CD14-positive monocyte (primary cell): ENCODE measurements around the gene GRIN1. TPM values are rescaled to one million over a fixed set of nuclear protein-coding genes. Genes with fewer than 3 reads are reported as not detected.
A peak's percentile ranks its signal among the peaks of the same experiment; 100 is the strongest.

ENCODE experiments used
- DNase-seq, 3 donors: peaks; one replicate each; pipeline ENCODE4 v3.0.0-alpha.2; 2011 to 2022
- H2AFZ ChIP-seq: 2 replicates; pipeline ENCODE4 v1.6.0; 2012; ENCODE audit warnings: mild to moderate bottlenecking, low read depth, low read length, inconsistent platforms; ENCODE audit not compliant: insufficient read depth, poor library complexity, severe bottlenecking
- H3K27ac ChIP-seq, 2 donors: 1 replicate in 1 of 2; 2 replicates in 1 of 2; pipeline ENCODE4 v1.5.1; 2012 to 2013; ENCODE audit warnings: low read length in 2 of 2, control low read depth in 1 of 2, inconsistent platforms in 1 of 2, low read depth in 1 of 2, mild to moderate bottlenecking in 1 of 2
- H3K27me3 ChIP-seq, 2 donors: one replicate each; pipeline versions ENCODE4 v1.6.0 to v1.6.1; 2011 to 2013; ENCODE audit warnings: low read length in 2 of 2; ENCODE audit not compliant: control insufficient read depth in 2 of 2, insufficient read depth in 2 of 2
- H3K36me3 ChIP-seq, 2 donors: replicated peaks in 1 of 2; 1 replicate in 1 of 2; 2 replicates in 1 of 2; pipeline versions ENCODE4 v1.5.1 to v1.6.1; 2012 to 2013; ENCODE audit warnings: low read length in 2 of 2, control low read depth in 1 of 2, inconsistent platforms in 1 of 2, mild to moderate bottlenecking in 1 of 2; ENCODE audit not compliant: insufficient read depth in 2 of 2, control insufficient read depth in 1 of 2
- H3K4me1 ChIP-seq, 2 donors: 1 replicate in 1 of 2; 2 replicates in 1 of 2; pipeline versions ENCODE4 v1.5.1 to v1.6.1; 2012 to 2013; ENCODE audit warnings: low read length in 2 of 2, control low read depth in 1 of 2, inconsistent platforms in 1 of 2, mild to moderate bottlenecking in 1 of 2, moderate library complexity in 1 of 2; ENCODE audit not compliant: insufficient read depth in 2 of 2, control insufficient read depth in 1 of 2
- H3K4me2 ChIP-seq: replicated peaks from 2 replicates; pipeline ENCODE3; 2012; ENCODE audit warnings: low read length, moderate library complexity, mild to moderate bottlenecking; ENCODE audit not compliant: poor library complexity, severe bottlenecking; ENCODE audit errors: extremely low read depth
- H3K4me3 ChIP-seq, 3 experiments: fragments of 200-600 bp in 1 of 3; sonication (generic) in 1 of 3; replicated peaks in 1 of 3; 1 replicate in 2 of 3; 2 replicates in 1 of 3; pipeline ENCODE4 v1.5.1; 2011 to 2013; ENCODE audit warnings: low read length in 3 of 3, mild to moderate bottlenecking in 3 of 3, control low read depth in 2 of 3, low read depth in 2 of 3, inconsistent platforms in 1 of 3, moderate library complexity in 1 of 3
- H3K79me2 ChIP-seq: 2 replicates; pipeline ENCODE4 v1.6.0; 2012; ENCODE audit warnings: mild to moderate bottlenecking, control low read depth, inconsistent platforms, low read length, moderate library complexity; ENCODE audit not compliant: insufficient read depth
- H3K9ac ChIP-seq: 2 replicates; pipeline ENCODE4 v1.6.0; 2017; ENCODE audit warnings: low read length, mild to moderate bottlenecking; ENCODE audit not compliant: insufficient read depth, poor library complexity, severe bottlenecking
- H3K9me3 ChIP-seq, 2 donors: replicated peaks in 1 of 2; 1 replicate in 1 of 2; 2 replicates in 1 of 2; pipeline versions ENCODE4 v1.5.1 to v1.6.1; 2012 to 2013; ENCODE audit warnings: low read length in 2 of 2, control low read depth in 1 of 2; ENCODE audit not compliant: control insufficient read depth in 1 of 2, insufficient read depth in 1 of 2
- H4K20me1 ChIP-seq: 2 replicates; pipeline ENCODE4 v1.6.0; 2012; ENCODE audit warnings: mild to moderate bottlenecking, low read length, control low read depth, moderate library complexity; ENCODE audit not compliant: insufficient read depth
- H3K27ac Mint-ChIP-seq, 7 donors: one replicate each; pipeline ENCODE4 v1.8.0; 2020; ENCODE audit warnings: mild to moderate bottlenecking in 7 of 7, mixed read lengths in 7 of 7, moderate library complexity in 6 of 7, inconsistent platforms in 2 of 7
- H3K27me3 Mint-ChIP-seq, 3 donors: one replicate each; pipeline ENCODE4 v1.8.0; 2021 to 2022; ENCODE audit warnings: low read depth in 3 of 3, mild to moderate bottlenecking in 3 of 3, mixed read lengths in 3 of 3, moderate library complexity in 3 of 3, inconsistent platforms in 1 of 3
- H3K36me3 Mint-ChIP-seq, 2 donors: one replicate each; pipeline ENCODE4 v1.8.0; 2020; ENCODE audit warnings: mixed read lengths in 2 of 2, inconsistent platforms in 1 of 2, mild to moderate bottlenecking in 1 of 2
- H3K4me1 Mint-ChIP-seq: one replicate; pipeline ENCODE4 v1.8.0; 2020; ENCODE audit warnings: mild to moderate bottlenecking, mixed read lengths
- H3K4me3 Mint-ChIP-seq, 2 donors: one replicate each; pipeline ENCODE4 v1.8.0; 2020; ENCODE audit warnings: mild to moderate bottlenecking in 2 of 2, mixed read lengths in 2 of 2, moderate library complexity in 1 of 2
- H3K9me3 Mint-ChIP-seq, 7 donors: one replicate each; pipeline ENCODE4 v1.8.0; 2020 to 2022; ENCODE audit warnings: mixed read lengths in 7 of 7, mild to moderate bottlenecking in 6 of 7, moderate library complexity in 6 of 7, inconsistent platforms in 2 of 7
- WGBS: methylation state at CpG from one replicate; pipeline ENCODE4 v1.1.5; 2013; ENCODE audit warnings: missing lambda C conversion rate; ENCODE audit not compliant: insufficient coverage; 5-methylcytosine and 5-hydroxymethylcytosine counted together
- intact Hi-C, 2 donors: fragments of 100-400 bp; cut with micrococcal nuclease; formaldehyde crosslinking; loops; one replicate each; pipeline versions ENCODE4 v1.15.0 to v1.15.1; 2023
- polyA minus RNA-seq: library from RNA; depleted of rRNA, polyadenylated mRNA; stranded (reverse); fragments of >200 nt; gene quantifications from 2 replicates; pipeline ENCODE4 v1.2.3, GENCODE V29; 2012
- polyA plus RNA-seq, 3 donors: library from polyadenylated mRNA; depleted of rRNA in 1 of 3; unstranded in 2 of 3; stranded (reverse) in 1 of 3; fragments of 300-500 nt in 2 of 3; fragments of >200 nt in 1 of 3; fragmentation: Illumina TruSeq in 2 of 3; gene quantifications; 1 replicate in 2 of 3; 2 replicates in 1 of 3; pipeline ENCODE4 v1.2.3, GENCODE V29; 2012 to 2021
- total RNA-seq, 12 experiments: library from RNA in 1 of 12; stranded (reverse) in 1 of 12; fragments of 120-200 nt in 1 of 12; gene quantifications; one replicate each; pipeline ENCODE4 v1.2.4 and lab custom pipeline; 2013 to 2026; ENCODE audit warnings: mixed read lengths in 6 of 12, inconsistent platforms in 1 of 12
- TF ChIP-seq, protein P1 (sequence below): fragments of 200-600 bp; IDR thresholded peaks from one replicate; pipeline ENCODE4 v1.8.0; 2022; ENCODE audit warnings: antibody characterized with exemption, mild to moderate bottlenecking

Gene GRIN1
- not detected for total RNA-seq (2013)
- polyA plus RNA-seq (not detected), polyA minus RNA-seq (not detected in 2 replicates), total RNA-seq (lab: John Stamatoyannopoulos, UW) (0 to 0.90 (median 0.13) reads per million in 11 experiments)

DNA sequence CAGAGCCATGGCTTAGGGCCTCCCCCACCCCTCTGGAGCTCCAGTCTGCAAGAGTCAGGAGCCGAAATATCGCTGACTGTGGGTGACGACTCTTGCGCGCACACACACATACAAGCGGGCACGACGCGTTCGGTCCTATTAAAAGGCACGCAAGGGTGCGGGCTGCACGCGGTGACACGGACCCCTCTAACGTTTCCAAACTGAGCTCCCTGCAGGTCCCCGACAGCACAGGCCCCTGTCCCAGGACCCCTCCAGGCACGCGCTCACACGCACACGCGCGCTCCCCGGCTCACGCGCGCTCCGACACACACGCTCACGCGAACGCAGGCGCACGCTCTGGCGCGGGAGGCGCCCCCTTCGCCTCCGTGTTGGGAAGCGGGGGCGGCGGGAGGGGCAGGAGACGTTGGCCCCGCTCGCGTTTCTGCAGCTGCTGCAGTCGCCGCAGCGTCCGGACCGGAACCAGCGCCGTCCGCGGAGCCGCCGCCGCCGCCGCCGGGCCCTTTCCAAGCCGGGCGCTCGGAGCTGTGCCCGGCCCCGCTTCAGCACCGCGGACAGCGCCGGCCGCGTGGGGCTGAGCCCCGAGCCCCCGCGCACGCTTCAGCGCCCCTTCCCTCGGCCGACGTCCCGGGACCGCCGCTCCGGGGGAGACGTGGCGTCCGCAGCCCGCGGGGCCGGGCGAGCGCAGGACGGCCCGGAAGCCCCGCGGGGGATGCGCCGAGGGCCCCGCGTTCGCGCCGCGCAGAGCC, at the start of gene GRIN1:
TSS of gene GRIN1 (plus strand) at position 433 of the 746 bp plus-strand sequence. CDS start 333 bp downstream, outside the sequence.
- Mint-ChIP-seq H3K36me3 (peaks cover 0 to 2% of the 10 kb centered on the region in 2 donors), H3K4me3 (peak within 1 kb of the TSS in 1 of 2 donors; percentile 81), H3K27me3 (peaks cover 59 to 77% (median 63%) of the 10 kb centered on the region in 3 donors), H3K27ac (peak within 1 kb of the TSS in 1 of 7 donors; percentile 80), H3K9me3 (peaks cover 0 to 7% (median 1%) of the 10 kb centered on the region in 7 donors), H3K4me1 (no peaks in the 10 kb centered on the region)
- no peak within 1 kb of the TSS for H2AFZ ChIP-seq
- no peaks in the 10 kb centered on the region for H3K36me3 ChIP-seq
- no peak within 1 kb of the TSS for H3K27ac ChIP-seq
- H3K4me1 ChIP-seq: no peaks in the 10 kb centered on the region
- intact Hi-C loops: no loop called here
- TF ChIP-seq, protein P1, sequence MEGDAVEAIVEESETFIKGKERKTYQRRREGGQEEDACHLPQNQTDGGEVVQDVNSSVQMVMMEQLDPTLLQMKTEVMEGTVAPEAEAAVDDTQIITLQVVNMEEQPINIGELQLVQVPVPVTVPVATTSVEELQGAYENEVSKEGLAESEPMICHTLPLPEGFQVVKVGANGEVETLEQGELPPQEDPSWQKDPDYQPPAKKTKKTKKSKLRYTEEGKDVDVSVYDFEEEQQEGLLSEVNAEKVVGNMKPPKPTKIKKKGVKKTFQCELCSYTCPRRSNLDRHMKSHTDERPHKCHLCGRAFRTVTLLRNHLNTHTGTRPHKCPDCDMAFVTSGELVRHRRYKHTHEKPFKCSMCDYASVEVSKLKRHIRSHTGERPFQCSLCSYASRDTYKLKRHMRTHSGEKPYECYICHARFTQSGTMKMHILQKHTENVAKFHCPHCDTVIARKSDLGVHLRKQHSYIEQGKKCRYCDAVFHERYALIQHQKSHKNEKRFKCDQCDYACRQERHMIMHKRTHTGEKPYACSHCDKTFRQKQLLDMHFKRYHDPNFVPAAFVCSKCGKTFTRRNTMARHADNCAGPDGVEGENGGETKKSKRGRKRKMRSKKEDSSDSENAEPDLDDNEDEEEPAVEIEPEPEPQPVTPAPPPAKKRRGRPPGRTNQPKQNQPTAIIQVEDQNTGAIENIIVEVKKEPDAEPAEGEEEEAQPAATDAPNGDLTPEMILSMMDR: no peak
- DNase-seq: no peak
- no peaks in the 10 kb centered on the region for H3K79me2 ChIP-seq
- 7% methylated on average over 104 of the region's 104 CpGs for WGBS
- H3K4me3 ChIP-seq: no peak within 1 kb of the TSS
- H4K20me1 ChIP-seq: no peaks in the 10 kb centered on the region
- no peak within 1 kb of the TSS for H3K4me2 ChIP-seq
- H3K9me3 ChIP-seq: peaks cover 0 to 14% of the 10 kb centered on the region in 2 donors
- H3K9ac ChIP-seq: no peak within 1 kb of the TSS
- peaks cover 14 to 53% of the 10 kb centered on the region in 2 donors for H3K27me3 ChIP-seq

DNA sequence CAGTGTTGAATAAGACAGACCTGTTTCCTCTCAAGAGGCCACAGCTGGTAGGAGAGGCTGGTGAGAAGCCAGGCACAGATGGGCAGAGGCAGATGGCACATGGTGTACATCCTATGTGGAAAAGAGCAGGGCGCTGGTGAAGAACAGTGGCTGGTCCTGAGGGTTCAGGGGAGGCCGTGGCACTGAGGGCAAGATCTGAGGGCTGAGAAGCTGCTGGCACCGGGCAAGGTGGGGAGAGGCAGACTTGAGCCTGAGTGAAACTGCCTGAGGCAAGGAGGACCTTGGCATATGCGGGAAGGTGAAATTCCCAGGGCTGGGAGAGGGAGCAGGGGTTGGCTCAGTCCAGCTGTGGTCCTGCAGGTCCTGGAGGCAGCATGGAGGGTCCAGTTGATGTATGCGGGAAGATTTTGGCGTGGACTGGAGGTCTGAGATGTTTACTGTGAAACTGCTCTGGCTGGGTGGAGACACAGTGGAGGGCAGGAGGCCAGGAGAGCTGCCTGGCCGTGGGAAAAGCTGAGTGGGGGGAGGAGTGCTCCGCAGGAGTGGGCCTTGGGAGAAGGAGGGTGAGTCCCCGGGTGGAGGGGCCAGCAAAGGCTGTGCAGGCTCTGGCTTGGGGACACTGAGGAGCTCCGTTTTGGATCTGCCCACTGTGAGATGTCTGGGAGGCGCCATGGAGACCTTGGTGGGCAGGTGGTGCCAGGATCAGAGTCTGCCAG, 49.6 kb upstream of the GRIN1 start:
- Mint-ChIP-seq H3K4me3 (no peak overlapping the region), H3K27ac (peak overlapping the region in 1 of 7 donors; percentile 25)
- TF ChIP-seq, protein P1: no peak

More for the DNA sequence above, 49.6 kb upstream of the GRIN1 start:
- Histone ChIP-seq H3K9ac (no peak overlapping the region), H3K4me2 (no peak overlapping the region), H3K9me3 (no peaks in the 10 kb centered on the region), H3K4me1 (peaks cover 23 to 28% of the 10 kb centered on the region in 2 donors), H3K36me3 (peaks cover 5 to 35% of the 10 kb centered on the region in 2 donors), H3K4me3 (no peak overlapping the region), H2AFZ (no peak overlapping the region), H3K27ac (no peak overlapping the region), H3K27me3 (no peaks in the 10 kb centered on the region), H3K79me2 (peaks cover 4% of the 10 kb centered on the region), H4K20me1 (no peaks in the 10 kb centered on the region)
- Mint-ChIP-seq H3K4me1 (peaks cover 27% of the 10 kb centered on the region), H3K27me3 (peaks cover 1 to 3% (median 3%) of the 10 kb centered on the region in 3 donors), H3K36me3 (peaks cover 32 to 55% of the 10 kb centered on the region in 2 donors), H3K9me3 (peaks cover 0 to 9% (median 0%) of the 10 kb centered on the region in 7 donors)
- WGBS: 96% methylated on average over 9 of the region's 11 CpGs
- intact Hi-C loops: no loop called here
- no peak for DNase-seq
